Daoy (cell line): Measurements from ENCODE around the gene SLC27A6. TPM values are rescaled to one million over a fixed set of nuclear protein-coding genes. Genes with fewer than 3 reads are reported as not detected.

Experiments
- DNase-seq: peaks from one replicate; pipeline ENCODE4 v3.0.0-alpha.2; 2015; ENCODE audit warnings: low read depth
- total RNA-seq: library from RNA; depleted of rRNA; stranded (reverse); fragments of >200 nt; shearing (Covaris generic); gene quantifications from 2 replicates; pipeline ENCODE4 v1.2.3, GENCODE V29; 2014; rRNA removed

The SLC27A6 gene
- total RNA-seq, 1 experiment from 2014 or later: 1.1 TPM

- DNase-seq: no peak
Observed at GRCh38 chr5:129063483-129064113, 98.3 kb downstream of the SLC27A6 start.

GRCh38 chr5:129065721-129066120, 100.4 kb downstream of the SLC27A6 start:
- DNase-seq: no peak

GRCh38 chr5:129067745-129068144, 102.5 kb downstream of the SLC27A6 start:
- DNase-seq: no peak

GRCh38 chr5:129069292-129069691, 104.0 kb downstream of the SLC27A6 start:
- no peak for DNase-seq

- no peak for DNase-seq
Observed at GRCh38 chr5:129073111-129073510, 107.8 kb downstream of the SLC27A6 start.

GRCh38 chr5:129074903-129075302, 109.6 kb downstream of the SLC27A6 start:
- no peak for DNase-seq

- DNase-seq: no peak
Observed at GRCh38 chr5:129077433-129078075, 112.3 kb downstream of the SLC27A6 start.

GRCh38 chr5:129078247-129078646, 113.0 kb downstream of the SLC27A6 start:
- no peak for DNase-seq

GRCh38 chr5:129078660-129079059, 113.4 kb downstream of the SLC27A6 start:
- DNase-seq: no peak

- DNase-seq: peak; percentile 17
Observed at GRCh38 chr5:129079496-129079895, 114.2 kb downstream of the SLC27A6 start.

GRCh38 chr5:129080766-129081165, 115.5 kb downstream of the SLC27A6 start:
- DNase-seq: no peak

- no peak for DNase-seq
Observed at GRCh38 chr5:129082225-129083136, 117.2 kb downstream of the SLC27A6 start.

Other genes with a start within 250 kb of the SLC27A6 start
- gene ISOC1, start 129.3 kb downstream of the SLC27A6 start, total RNA-seq: 35.6 and 37.4 TPM in 2 replicates